Measurements from ENCODE around the gene HIVEP1.

The HIVEP1 gene

DNA sequence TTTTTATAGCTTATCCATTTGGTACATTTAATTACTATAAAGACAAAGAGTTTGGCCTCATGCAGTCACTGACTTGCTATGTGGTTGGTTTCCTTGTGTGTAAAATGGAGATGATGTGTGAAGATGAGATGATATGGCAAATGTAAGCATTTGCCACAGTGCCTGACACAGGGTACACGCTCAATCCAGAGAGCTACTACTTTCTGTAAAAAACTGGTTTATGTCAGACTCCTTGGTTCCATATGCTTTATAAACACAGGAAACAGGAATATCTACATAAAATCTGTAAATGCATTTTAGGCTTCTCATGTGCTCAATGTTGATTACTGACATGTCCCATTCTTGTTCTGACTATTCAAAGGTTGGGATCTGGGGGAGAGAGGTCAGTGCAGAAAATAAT, 10.4 kb downstream of the HIVEP1 start:
- no peak for DNase-seq

DNA sequence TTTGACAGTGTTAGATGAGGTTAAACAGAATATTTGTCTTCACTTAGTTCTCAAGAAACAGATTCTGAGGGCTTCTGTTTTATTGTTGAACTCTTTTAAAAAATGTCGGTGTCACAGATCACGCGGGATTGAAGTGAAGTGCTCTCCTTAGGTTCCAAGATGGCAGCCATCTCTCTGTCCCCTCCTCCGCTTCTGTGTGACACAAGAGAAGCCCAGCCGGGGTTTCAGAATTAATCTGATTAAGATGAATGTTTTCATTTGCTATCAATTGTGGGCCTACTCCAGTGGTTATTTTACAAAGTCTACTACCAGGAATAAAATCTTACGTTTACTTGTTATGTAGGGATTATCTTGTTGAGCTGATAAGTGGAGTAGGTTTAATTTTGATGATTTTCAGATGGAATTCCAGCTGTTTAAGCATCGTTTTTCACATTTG, 10.9 kb downstream of the HIVEP1 start:
- no peak for DNase-seq

DNA sequence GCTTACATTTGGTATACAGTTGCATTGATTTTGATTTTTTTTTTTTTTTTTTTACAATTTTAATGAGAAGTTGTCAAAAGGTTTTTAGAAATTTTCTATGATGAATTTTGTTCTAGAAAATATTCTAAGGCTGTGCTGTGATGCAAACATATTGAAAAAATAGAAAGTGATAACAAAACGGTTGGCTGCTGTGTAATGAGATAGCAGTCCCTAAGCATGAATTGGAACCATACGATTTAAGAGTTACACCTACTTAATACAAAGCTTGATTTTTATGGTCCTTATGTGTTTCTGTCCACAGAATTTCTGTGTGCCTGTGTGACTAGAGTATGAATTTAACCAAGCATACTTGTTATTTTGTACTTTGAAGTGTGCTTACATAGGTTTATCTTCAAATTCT, 12.1 kb downstream of the HIVEP1 start:
- DNase-seq, result no peak

DNA sequence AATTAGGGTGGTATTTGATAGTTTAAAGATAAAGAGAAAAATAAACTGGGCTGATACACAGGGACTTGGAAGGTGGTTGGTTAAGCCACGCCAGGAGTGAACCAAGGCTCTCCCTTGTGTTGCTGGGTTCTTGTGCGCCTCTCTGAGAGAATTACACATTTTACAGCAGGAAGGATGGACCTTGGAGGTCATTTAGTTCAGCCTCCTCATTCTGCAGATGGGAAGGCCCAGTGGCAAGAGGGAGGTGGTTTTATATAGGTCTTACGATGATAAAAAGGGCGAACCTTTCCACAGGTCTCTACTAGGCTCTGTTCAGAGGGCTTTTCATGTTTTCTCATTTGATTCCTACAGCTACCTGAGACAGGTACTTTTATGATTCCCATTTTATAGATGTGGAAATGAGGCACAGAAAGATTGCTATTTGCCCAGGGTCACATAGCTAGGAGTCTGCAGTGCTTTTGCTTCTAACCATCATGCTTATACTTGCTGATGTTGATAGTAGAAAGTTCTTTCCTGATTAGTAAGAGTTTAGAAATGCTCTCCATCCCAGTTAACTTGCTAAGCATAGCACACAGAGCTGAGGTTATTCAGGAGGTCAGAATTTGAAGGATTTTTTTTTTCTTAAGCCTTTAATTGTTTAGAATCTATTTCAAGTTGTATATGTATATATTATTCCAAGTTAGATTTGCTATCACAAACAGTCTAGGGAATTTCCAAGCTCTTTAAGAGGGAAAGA, 12.8 kb downstream of the HIVEP1 start:
- DNase-seq, result no peak

DNA sequence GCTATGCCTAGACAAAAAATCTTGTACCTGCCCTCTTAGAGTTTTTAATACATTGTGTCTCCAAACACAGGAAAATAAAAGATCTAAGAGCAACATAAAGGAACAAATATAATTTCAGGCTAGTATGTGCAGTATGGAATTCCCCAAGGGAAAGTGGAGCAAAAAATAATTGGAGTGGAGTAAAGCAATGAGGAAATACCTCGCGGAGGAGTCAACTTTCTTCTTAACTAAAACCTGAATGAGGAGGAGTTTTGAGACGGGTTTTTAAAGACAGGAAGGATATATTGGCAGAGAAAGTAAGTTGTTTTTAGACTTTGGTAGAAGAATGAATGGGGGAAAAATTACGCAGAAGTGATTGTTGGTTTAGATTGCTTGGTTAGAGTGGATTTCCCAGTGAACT, 14.0 kb downstream of the HIVEP1 start:
- DNase-seq, result no peak

DNA sequence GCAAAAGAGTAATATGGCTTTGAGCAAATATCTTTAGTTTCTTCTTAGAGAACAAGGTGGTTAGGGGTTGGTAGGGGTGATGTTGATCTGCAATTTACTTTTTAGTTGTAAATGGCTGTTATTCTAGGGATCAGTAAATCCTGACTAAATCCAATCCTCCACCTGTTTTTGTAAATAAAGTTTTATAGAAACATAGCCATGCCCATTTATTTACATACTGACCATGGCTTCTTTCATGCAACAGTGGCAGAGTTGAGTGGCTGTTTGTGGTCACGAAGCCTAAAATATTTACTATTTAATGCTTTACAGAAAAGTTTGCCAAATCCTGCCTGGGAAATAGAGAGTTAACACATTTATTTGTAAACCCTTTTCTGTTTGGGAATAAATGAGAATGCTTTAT, 14.7 kb downstream of the HIVEP1 start:
- no peak for DNase-seq

DNA sequence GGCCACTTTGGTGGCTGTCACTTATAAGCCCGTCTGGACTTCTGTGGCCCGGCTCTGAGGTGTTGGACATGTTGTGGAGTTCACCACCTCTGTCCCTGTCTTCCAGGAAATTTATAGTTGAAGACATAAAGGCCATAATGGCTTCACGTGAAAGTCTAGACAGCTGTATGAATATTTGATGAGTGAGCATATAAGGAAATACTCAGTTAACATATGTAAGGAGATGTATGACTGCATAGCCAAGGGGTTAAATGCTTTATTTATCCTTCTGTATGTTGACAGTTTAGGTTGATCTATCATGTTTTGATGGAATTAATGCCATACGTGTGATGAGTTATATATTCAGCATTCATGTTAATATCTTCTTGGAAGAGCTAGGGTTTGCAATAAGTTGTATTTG, 16.1 kb downstream of the HIVEP1 start:
- DNase-seq, result no peak

DNA sequence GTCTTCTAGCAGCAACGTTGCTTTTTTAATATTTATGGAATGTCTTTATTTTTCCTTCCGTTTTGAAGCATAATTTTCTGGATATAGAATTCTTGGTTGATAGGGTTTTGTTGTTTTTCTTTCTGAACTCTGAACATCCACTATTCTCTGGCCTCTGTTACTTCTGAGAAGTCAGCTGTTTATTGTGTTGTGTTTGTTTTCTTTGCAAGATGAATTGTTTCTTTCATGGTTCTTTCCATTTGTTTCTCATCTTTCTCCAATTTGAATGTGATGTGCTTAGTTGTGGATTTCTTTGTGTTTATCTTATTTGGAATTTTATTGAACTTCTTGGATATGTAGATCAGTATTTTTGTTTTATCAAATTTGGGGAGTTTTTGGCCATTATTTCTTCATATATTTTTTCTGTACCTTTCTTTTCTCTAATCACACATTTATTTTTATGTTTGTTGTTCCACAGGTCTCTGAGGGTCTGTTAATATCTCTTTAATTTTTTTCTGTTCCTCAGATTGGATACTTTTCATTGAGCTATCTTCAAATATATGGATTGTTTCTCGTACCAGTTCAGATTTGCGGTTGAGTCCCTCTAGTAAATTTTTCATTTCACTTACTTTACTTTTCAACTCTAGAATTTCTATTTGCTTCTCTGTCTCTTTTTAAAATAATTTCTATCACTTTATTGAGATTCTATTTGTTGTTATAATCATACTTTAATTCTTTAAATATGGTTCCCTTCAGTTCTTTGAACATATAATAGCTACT, 18.0 kb downstream of the HIVEP1 start:
- no peak for DNase-seq

DNA sequence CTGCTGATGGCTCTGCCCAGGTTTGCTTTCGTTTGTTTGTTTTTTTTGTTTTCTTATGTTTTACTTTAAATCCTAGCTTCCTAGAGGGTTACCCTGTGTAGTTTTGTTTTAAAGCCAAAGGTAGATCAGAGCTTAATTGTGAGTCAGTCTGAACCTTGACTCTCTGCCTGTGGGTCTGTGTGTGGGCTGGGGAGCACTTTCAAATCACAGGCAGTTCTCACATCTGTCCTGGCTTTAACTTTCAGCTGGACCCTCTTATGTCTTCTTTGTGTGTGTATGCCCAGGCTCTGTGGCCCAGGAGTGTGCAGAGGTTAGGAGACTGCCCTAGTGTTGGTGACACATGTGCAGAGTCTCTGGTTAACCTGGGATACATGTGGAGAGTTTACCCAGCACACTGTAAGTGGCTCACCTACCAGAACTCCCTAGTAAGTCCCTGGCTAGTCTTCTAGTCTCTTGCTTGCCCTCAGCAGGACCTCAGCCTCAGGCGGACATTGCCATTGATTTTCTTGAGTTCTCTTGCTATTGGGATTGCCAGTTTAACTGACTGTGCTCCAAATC, 19.0 kb downstream of the HIVEP1 start:
- no peak for DNase-seq

DNA sequence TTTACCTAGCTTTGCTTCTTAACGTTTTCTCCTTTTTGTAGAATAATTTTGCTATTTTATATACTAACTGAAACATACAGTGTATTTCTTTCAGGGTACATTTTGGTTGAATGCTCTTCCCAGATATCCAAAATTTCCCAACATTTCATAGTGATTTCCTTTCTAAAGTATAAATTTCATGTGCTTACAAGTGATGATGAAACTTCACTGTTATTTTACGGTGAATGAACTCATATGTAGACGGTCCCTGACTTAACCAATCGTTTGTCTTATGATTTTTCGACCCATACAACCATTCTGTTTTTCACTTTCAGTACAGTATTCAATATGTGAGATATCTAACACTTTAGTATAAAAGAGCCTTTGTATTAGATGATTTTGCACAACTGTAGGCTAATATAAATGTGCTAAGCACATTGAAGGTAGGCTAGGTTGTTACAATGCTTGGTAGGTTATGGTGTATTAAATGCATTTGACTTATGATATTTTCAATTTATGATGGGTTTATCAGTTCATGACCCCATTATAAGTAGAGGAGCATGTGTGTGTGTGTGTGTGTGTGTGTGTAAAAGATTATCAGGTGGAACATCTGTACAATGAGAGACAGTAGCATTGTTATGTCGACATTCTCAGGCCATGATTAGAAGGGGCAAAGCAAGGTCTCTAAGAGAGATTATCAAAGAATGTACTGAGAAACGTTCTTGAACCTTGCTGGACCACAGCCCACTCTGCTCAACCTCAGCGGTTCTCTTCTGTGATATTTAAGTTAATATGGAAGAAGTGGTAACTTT, 20.9 kb downstream of the HIVEP1 start:
- no peak for DNase-seq

DNA sequence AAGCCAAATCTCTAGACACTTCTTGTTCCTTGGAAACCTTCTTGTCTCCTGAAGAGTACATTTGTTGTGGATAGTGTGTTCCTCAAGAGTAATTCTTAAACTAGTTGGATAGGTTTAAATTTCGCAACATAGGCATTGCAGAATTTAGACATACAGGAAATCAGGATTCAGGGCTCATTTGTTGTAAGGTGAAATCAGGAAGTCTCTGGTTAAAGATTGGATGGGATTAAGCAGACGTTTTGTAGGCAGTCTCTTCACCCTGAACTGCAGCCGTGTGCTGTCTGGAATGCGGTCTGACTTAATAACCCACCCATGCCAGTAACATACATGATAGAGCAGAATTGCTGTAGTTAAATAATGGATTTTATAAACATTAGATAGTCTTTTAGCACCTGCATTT, 21.7 kb downstream of the HIVEP1 start:
- DNase-seq, result no peak

DNA sequence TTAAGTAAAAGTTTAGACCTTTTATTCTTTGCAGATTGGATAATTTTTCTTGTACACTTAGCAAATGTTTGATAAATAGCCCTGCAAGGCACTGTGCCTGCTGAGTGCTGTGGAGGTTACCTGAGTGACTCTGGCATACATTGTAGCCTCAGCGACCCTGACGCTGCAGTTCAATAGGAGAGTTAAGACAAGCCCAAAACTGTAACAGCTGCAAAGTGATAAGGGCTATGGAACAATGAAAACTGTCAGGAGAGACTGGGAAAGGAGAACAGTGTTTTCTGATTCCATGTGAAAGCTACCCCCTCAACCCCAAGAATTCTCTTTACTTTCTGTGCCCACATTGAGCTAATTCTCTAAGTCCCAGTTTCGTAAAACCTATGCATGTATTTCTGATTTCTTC, 22.2 kb downstream of the HIVEP1 start:
- DNase-seq, result no peak

DNA sequence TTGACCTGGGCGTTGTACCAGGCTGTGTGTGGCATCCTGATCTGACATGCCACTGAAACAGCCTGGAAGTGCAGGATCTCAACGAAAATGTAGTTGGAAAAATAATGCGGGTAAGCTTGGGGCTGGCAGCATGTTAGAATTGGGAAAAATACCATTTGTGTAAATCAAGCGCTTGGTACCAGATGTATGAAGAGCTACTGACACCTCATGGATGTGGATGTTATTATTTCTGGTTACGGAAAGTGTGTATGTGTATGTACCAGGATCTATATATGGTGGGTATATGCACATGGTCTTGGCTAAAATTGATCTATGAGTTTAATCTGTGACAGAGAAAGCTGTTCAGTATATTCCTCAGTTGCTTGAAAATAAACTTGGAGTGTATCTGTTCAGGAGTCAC, 22.7 kb downstream of the HIVEP1 start:
- no peak for DNase-seq

DNA sequence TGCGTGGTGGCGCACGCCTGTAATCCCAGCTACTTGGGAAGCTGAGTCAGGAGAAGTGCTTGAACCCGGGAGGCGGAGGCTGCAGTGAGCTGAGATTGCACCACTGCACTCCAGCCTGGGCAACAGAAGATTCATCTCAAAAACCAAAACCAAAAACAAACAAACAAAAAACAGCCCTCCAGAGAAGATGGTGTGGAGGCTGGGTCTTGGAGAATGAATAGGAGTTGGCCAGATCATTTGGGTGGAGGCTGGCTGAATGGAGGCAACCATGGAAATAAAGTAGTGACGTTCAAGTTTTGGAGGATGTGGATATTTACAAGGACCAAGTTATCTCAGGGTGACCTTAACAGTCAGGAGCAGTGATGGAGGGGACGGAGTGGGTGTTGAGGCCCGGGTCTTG, 24.7 kb downstream of the HIVEP1 start:
- DNase-seq, result no peak

DNA sequence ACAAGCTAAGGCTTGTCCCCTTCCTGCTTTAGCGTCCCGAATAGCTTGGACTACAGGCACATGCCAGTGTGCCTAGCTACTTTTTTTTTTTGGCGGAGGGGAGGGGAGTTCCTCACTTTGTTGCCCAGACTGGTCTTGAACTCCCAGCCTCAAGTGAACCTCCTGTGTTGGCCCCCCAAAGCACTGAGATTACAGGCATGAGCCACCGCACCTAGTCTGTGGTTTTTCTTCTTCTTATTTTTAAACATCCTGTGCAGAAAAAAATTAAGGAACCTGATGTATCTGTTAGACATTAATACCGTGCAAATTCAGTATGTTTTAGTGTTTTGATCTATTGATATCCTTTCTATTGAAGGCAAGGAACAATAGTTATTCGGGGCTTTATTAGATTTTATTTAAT, 25.7 kb downstream of the HIVEP1 start:
- DNase-seq, result no peak

DNA sequence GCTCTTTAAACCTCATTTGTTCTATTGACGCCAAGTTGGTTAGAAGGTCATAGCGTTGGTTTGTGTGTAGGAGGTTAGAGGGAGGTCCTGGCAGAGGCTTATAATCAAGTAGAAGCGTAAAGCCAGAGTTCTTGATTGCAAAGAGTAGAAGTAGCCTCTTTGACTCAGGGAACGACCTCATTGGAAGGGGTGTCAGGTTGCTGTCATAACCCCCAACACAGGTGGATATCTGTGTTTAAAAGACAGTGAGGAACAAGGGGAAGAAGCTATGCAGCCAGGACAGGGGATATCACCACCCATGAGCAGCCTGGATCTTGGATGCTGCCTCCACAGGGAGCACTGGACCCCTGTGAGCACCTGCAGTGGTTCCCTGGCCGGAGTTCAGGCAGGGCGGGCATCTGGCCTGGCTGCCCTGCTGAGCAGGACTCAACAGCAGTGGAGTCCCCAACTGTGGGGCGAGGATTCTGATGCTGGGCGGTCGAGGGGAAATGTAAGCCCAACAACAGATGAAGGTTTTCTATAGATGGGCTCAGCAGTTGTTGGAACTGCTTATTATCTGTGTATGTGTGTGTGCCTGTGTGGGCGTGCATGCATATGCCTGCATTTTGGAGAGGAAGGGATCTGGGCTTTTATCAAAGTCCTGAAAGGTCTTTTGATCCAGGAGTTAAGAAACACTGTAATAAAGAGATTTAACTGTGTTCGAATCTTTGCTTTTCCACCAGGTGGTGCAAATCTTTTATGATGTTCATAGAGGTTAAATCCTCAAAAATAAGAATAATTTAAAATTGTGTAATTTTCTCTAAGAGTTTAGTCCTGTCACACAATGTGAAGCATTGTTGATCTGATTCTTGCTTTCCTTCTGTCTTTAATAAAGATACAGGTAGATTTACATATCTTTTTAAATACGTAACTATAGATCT, 27.7 kb downstream of the HIVEP1 start:
- no peak for DNase-seq

DNA sequence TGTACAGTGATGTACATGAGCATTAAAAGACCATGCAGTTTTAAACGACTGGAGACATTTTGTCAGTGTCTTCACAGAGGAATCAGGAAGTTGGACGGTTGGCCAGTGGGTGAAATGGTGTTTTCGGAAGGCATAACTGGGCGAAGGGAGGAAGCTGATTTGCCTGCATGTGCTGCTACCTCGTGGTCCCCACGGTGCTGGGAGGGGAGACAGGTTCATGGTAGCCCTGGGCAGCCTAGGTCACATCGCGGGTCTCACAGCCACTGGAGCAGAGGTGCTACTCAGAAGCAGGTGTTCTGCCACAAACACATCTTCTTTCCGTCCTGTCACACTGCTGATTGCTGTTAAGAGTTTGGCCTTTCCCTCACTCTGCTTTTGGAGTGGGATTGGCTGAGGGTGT, 35.2 kb downstream of the HIVEP1 start:
- DNase-seq, result no peak

DNA sequence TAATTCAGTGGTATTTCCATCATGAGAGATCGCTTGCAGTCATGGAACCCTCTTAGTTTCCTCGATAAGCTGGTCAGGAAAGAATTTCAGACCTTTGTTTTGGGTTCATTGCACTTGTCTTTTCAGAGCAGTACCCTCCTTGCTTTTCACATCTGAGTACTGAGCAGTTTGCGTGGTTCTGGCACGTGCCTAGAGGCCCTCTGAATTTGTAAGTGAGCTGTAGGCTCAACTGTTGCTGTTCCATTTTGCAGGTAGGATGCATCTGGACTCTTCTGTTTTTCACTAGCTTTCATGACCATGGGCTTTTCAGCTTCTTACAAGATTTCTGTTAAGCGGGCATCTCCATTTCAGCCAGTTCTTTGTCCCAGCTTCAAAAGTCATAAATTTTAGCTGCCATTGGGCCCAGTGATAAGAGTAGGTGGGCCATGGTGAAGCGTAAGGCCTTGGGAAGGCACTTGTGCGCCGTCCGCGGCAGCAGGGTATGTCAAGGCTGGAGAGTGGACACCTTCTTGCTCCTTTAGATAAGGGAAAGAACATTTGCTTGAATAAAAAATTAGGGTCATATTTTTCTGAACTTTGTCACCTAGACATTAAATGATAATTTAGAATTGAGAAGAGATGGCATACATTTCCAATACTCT, 35.8 kb downstream of the HIVEP1 start:
- DNase-seq, result no peak

DNA sequence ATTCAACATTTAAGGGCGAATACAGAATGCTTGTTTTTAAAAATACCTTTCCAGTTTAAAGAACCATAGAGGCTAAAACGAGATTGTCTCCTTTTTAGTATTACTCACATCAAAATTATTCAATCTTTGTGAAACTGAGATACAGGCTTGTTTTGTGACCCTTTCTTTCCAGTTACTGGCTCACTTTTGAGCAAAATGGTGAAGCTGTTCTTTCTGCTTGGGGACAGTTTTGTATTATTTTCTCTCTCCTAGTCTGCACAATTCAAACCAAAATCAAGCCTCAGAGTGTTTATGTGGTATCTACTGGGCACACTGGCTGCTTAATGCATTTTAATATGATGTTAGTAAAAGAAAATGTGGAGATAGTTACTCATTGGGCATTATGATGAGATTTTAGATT, 36.5 kb downstream of the HIVEP1 start:
- DNase-seq, result no peak

DNA sequence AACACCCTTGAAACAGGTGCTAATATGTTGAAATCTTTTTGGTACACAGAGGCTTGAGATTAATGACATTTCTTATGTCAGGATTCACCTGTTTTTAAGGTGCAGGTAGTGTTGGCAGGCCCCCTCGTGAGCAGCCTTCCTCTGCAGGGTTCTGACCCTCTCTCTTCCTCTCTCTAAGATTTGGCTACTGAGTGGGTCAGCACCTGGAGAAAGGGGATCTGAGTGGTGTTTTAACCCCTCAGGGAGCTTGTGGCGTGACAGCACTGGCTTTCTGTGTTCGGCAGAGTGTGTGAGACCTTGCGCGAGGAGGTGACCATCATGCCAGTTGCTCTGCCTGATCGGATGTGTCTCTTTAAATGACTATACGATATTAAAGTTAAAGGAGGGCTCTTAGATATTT, 37.1 kb downstream of the HIVEP1 start:
- DNase-seq, result no peak

DNA sequence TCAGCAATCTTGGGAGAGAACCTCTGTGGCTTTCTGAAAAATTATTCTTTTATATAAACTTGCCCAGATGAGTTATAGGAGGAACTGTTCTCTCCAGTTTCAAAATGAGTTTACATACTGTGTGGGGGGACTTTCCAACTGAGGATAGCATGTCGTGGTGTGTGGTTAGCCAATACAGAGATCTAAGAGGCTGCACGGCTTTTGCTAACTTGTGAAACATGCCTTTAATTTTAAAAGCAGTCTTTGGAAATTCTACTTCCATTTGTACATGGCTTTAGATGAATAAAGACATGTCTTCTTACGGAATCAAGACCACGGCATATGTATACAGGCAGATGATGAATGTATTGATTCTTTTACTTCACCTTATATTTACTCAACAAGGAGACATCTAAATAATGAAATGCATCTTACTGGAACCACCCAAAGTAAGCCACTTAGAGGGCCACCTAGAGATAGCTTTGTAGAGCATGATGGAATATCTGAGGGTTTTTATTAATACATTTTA, 39.8 kb downstream of the HIVEP1 start:
- DNase-seq, result no peak

All from DMS79 treated with DMSO at 0.1 percent for 48 hours (cell line).